NOMO-1 treated with DMSO at 0.1 percent for 48 hours (cell line): Measurements from ENCODE around the gene USP37.

Source experiments
- DNase-seq: peaks from one replicate; lab custom pipeline; 2025; ENCODE audit not compliant: unreplicated experiment; lab: John Stamatoyannopoulos, UW

Gene USP37

DNA sequence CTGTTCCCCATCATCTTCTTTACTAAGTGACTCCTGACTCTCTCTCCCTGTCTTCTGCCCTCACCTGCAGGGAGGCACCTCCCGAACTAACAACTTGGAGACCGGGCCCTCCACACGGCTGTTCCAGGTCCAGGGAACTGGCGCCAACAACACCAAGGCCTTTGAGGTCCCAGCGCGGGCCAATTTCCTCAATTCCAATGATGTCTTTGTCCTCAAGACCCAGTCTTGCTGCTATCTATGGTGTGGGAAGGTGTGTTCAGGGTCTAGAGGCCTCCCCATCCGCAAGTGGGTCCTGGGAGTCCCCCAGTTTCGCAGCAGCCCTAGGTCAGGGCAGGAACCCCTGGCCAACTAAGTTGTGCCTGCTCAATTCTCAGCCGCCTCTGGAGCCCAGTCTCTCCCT, 133.7 kb downstream of the USP37 start:
- DNase-seq: no peak

DNA sequence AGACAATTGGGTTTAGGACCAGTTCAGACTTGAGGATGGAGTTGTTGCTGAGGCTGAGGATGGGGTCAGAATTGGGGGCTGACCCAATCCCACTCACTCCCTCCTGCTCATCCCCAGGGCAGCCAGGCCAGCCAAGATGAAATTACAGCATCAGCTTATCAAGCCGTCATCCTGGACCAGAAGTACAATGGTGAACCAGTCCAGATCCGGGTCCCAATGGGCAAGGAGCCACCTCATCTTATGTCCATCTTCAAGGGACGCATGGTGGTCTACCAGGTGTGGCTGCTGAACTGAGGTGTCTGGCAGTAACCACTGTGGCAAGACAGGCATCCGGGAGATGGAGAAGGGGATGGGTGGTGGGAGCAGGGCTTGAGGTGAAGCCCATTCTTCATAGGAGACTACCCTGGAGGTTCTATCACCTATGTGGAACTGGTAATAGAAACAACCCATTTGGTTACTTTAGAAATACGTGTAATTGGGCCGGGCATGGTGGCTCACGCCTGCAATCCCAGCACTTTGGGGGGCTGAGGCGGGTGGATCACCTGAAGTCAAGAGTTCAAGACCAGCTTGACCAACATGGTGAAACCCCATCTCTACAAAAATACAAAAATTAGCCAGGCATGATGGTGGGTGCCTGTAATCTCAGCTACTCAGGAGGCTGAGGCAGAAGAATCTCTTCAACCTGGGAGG, 135.3 kb downstream of the USP37 start:
- DNase-seq: no peak

DNA sequence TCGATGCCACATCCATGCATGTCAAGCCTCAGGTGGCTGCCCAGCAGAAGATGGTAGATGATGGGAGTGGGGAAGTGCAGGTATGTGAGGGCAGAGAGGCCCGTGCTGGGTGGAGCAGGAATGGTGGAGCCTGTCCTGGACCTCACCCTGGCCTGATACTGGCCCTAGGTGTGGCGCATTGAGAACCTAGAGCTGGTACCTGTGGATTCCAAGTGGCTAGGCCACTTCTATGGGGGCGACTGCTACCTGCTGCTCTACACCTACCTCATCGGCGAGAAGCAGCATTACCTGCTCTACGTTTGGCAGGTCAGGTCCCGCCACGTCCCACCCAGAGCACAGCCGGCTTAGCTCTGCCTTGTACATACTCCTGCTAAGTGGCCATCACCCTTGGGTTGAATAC, 136.3 kb downstream of the USP37 start:
- no peak for DNase-seq

DNA sequence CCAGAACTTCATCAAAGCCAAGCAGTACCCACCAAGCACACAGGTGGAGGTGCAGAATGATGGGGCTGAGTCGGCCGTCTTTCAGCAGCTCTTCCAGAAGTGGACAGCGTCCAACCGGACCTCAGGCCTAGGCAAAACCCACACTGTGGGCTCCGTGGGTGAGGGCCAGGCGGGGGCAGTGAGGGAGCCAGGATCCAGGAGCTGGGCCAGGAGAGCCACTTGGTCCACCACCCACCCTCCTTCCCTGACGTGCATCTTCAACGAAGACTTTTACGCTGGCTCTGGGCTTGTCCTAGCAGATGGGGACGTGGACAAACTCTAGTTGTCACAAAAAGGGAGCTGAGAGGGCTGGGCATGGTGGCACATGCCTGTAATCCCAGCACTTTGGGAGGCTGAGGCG, 137.4 kb downstream of the USP37 start:
- DNase-seq: no peak

DNA sequence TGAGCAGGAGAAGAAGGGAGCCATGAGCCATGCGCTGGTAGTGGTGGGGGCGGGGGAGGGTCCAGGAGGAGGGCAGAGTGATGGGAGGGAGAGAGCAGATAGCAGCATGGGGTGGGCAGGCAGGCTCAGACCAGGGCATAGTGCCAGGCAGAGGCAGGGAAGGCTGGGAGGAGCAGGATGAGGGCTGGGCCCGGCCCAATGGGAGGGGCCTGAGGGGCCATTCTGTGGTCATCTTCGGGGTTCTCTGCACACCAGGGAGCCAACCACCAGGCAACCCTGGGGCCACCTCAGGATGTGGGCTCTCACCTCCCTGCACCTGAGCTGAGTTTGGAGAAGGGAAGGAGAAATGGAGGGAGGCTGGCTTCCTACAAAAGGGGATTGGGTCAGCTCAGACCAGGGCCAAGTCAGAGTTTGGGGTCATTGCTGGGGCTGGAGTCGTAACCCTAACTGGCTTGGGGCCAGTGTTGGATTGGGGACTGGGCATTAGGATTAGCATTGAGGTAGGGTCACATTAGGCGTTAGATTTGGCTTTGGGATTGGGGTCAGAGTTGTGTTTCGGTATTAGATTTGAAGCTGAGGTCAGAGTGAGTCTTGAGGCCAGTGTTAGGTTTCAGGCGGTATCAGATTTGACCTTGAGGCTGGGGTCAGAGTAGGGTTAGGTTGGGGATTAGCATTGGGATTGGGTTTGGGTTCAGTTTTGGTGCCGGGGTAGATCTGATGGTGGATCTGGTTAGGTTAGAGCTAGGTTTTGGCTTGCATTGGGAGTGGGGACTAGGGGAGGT, 138.0 kb downstream of the USP37 start:
- no peak for DNase-seq

DNA sequence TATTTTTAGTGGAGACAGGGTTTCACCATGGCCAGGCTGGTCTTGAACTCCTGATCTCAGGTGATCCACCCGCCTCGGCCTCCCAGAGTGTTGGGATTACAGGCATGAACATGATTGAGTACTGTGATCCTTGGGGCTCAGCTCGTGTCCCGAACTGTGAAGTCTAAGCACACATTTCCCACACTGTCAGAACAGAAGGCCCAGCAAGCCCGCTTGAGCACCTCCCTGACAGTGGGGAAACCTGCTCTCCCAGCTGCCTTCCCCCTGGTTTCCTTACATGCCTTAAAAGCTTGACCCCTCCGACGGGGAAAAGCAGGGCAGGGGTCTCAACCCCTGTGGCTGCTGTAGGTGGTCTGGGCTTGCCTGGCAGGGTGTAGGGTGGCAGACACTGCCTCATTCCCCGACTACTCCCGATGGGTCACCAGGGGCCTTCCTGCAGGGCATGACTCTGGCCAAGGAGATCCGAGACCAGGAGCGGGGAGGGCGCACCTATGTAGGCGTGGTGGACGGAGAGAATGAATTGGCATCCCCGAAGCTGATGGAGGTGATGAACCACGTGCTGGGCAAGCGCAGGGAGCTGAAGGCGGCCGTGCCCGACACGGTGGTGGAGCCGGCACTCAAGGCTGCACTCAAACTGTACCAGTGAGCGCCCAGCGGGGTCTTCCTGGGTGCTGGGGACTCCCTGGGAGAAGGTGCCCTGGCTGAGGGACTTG, 139.1 kb downstream of the USP37 start:
- DNase-seq: no peak

DNA sequence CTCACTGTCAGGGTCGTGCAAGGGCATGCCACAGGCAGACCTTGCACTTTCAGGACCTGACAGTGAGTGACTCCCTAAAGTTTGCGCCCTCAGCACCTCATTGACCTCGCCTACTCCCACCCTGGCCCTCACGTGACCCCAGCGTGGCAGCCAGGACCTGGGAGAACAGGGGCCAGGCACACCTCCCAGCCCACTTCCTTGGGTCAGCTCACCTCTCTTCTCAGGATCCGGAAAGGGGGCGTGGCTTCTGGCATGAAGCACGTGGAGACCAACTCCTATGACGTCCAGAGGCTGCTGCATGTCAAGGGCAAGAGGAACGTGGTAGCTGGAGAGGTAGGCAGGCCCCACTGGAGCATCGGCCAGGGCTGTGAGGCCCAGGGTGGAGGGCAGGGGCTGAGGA, 140.4 kb downstream of the USP37 start:
- no peak for DNase-seq

DNA sequence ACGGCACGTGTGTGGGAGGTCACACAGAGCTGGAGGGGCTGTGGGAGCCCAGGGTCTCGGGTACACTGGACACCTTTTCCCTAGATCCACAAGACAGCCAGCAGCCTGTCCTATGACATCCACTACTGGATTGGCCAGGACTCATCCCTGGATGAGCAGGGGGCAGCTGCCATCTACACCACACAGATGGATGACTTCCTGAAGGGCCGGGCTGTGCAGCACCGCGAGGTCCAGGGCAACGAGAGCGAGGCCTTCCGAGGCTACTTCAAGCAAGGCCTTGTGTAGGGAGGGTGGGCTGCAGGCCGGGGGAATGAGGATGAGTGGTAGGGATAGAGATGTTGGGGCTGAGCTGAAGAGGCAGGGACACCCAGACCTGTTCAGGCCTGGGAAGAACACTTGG, 142.6 kb downstream of the USP37 start:
- no peak for DNase-seq

DNA sequence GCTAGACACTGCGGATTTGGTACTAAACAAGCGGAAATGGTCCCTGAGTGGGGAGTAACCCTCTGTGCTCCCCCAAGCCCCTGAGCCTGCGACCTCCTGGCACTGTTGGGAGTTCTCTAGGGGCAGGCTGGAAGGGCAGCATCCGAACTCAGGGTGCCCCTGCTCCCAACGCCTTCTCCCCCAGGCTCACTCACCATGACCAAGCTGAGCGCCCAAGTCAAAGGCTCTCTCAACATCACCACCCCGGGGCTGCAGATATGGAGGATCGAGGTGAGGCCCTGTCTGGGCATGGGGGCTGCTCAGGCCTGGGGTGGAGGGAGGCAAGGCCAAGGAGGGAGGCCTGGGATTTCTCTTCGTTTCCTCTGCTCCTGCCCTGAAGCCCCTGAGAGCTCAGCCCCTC, 144.6 kb downstream of the USP37 start:
- DNase-seq: no peak

DNA sequence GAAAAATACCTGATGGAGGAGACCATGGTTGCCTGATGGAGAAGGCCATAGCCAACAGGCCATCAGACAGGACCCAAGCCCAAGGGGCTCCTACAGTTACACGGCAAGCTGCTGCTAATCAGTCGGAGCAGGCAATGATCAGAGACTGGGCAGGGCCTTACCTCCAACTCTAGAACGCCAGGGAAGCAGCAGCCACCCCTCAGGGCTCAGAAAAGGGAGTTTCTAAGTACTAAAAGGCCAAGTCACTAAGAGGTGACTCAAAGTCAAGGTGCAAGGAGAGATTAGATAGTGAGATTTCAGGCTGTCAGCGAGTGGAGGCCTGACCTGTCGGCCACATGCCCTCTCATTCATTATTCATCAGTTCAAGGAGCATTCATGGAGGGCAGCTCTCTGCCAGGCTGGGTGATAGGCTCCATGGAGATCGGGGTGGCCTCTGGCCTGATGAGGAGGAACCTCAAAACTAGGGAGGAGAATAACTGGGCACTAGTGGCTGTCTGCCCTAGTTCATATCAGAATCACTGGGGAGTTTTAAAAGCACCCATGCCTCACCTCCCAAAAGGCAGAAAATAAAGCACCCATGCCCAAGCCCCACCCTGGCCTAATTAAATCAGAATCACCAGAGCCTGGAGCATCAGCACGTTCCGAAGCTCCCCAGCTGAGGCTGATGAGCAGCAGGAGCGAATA, 145.6 kb downstream of the USP37 start:
- DNase-seq: no peak

DNA sequence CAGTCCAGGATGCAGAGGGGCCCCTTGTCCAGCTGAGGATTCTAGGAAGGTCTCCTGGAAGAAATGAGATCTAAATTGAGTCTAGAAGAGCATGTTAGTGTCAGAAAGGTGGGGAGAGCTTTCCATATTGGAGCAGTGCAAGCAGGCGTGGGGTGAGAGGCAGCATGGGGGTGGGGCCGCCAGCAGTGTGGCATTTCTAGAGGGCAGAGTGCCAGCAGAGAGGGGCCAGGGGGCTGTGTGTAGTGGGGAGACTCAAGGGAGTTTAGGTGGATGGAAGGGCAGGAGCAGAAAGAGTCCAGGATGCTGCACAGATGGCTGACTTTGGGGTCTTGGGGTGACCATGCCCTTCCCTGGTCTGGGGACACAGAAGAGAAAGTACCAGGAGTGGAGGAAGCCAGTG, 147.1 kb downstream of the USP37 start:
- DNase-seq: no peak

DNA sequence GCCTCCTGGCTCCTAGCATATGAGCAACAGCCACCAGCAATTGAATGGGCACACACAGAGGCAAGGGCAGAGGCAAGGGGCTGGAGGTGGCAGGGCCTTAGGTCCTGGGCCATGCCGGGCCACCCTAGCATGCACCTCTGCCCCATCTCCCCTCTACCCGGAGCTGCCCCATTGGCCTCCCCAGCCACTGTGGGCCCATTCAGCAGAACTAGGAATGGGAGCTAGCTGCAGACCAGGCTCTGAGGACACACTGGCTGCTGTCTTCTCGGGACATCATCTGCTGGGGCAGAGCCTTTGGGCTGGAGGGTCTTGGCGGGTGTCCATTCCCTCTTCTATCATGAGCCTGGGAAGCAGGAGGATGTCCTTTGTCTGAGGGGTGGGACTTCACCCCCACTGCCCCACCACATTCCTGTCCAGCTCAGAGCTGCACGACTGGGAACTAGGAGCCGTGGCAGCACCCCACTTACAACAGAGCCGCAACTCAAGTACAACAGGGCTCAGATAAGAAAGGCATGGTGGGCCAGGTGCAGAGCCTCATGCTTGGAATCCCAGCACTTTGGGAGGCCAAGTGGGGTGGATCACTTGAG, 148.4 kb downstream of the USP37 start:
- no peak for DNase-seq

DNA sequence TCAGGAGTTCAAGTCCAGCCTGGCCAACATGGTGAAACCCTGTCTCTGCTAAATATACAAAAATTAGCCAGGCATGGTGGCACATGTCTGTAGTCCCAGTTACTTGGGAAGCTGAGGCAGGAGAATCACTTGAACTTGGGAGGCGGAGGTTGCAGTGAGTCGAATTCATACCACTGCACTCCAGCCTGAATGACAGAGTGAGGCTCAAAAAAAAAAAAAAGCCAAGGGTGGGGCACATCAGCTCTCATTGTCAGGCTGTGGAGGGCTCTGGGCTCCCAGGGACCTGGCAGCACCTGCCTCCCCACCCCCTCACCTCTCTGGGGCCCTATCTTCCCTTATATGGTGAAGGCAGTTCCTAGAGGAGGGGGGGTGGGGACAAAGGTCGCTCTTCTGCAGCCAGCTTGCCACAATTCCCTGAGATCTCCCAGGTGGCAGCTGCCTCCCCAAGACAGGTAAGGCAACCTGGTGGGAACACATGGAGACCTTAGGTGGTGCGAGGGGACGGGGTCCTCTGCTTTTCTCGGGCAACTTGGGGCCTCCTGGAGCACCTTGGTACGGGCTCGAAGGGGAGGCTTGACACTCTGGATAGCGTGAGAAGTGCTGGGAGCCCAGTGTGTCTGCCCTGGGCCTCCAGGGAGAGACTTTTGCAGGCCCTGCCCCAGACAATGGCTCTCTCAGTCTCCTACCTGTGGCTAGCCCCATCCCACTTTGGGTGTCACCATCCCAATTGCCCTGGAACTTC, 149.3 kb downstream of the USP37 start, which contains the start of gene VIL1:
VIL1 (plus strand) TSS at position 407 of the 742 bp plus-strand sequence. CDS start 4,656 bp downstream, outside the sequence.
- no peak for DNase-seq

DNA sequence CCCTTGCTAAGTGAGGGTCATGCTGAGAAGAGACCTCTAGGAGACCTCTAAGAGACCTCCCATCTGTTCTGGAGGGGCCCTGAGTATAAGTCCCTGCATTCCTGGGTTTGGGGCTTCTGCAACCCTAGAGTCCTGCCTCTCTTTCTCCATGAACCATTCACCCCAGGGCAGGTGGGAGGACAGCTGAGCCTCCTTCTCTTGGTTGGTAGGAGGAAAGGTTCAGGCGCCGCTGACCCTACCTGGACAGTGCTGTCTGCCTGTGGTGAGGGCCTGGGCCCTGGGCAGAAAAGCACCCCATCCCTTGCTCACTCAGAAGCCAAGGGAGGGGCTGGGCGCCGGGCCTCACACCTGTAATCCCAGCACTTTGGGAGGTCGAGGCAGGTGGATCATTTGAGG, 149.8 kb downstream of the USP37 start:
- DNase-seq: no peak

DNA sequence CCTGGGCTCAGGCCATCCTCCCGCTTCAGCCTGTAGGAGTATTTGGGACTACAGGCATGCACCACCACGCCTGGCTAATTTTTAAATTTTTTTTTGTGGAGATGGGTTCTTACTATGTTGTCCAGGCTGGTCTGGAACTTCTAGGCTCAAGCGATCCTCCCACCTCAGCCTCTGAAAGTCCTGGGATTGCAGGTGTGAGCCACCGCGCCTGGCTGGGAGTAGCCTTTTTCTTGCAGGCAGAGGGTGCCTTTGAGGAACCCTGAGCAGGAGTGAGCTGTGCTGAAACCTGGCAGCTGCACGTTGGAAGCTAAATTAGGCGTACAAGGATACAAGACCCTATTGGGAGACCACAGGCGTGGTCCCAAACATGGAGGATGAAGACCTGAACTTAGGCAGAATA, 160.4 kb downstream of the USP37 start:
- DNase-seq: no peak

DNA sequence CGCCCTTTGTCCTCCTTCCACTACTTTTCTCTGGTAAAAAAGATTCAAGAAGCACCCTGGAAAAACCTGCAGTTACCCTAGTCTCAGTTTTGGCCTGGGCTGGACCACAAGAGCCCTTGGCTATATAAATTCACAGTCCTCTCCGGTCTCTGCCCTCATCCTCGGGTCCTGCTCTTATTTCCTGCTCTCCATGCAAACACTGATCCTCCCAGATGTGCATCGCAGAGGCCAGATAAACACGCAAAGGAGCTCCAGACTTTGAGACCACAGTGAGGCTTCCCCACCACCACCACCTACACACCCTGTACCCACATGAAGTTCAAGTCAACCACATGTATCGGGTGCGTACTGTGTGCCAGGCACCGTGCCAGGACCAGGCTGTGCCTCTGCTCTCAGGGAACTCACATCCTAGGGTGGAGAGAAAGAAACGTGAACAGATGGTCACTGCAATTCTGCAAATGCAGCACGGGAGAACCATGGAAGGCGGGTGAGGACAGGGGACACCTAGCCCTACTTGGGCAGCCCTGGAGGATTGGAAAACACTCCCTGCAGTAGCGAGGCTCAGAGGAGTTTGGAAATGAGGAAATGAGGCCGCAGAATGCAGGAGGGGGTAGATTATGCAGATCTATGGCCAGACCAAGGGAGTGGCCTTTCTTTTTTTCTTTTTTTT, 161.1 kb downstream of the USP37 start:
- peak; percentile 74 for DNase-seq

DNA sequence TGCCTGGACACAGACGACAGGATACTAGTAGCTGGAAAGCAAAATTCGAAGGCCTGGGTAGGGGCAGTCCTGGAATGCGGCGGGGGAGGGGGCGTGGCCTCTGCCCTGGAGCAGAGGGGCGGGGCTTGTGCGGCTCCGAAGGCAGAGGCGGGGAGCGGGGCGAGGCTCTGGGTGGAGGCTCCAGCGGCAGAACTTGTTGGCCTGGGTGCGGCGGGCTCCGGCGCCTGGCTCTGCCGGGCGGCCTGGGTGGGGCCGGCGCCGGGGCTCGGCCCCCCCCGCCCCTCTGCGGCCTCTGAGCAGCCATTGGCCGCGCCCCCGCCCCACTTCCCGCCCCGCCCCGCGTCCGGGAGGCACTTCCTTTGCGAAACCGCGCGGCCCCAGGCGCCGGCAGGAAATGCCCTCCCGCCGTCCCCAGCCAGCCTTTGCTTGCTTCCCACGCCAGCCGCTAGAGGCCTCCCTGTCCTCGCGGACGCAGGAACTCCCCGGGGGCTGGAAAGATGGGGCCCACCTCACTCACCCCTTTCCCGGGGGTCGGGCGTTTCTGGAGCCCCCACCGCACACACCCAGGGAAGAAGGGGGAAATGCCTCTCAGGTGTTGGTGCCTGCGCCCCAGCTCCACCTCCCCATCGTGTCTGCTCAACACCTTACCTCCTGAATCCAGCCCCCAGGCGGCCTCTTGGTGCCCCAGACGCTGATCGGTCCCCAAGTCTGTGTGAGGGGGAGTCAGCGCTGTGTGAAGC, 161.8 kb downstream of the USP37 start:
- DNase-seq: peak; percentile 95

DNA sequence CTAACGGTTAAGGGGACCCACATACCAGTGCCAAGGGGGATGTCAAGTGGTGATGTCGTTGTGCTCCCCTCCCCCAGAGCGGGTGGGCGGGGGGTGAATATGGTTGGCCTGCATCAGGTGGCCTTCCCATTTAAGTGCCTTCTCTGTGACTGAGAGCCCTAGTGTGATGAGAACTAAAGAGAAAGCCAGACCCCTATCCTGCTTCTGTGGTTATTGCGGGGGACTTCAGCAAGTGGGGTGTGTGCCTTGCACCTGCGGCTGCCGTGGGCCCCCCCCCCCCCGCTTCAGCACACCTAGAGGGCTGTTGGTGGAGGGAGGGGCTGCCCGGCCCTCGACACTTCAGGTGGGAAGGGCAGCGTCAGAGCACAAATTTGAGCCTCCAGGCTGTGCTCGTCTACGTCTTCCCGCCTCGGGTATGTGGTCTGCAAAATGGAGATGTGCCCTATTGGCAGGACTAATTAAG, 162.4 kb downstream of the USP37 start:
- no peak for DNase-seq
